GM12878 (cell line): ENCODE results near the gene UQCR11.

Experiments
- EP300 ChIP-seq, 2 experiments: fragments of 150-350 bp in 1 of 2; IDR thresholded peaks; 2 replicates each; pipeline ENCODE4 v1.6.1; 2011 to 2012; ENCODE audit warnings: low read depth in 2 of 2, low read length in 2 of 2, borderline replicate concordance in 1 of 2, improper control_type of control experiment in 1 of 2, inconsistent platforms in 1 of 2; ENCODE audit not compliant: control insufficient read depth in 1 of 2
- JUNB ChIP-seq: IDR thresholded peaks from 2 replicates; pipeline ENCODE4 v1.6.1; 2016; ENCODE audit warnings: antibody characterized with exemption, mild to moderate bottlenecking
- JUND ChIP-seq: IDR thresholded peaks from 2 replicates; pipeline ENCODE4 v1.6.1; 2012; ENCODE audit warnings: low read depth, mild to moderate bottlenecking, low read length, improper control_type of control experiment, moderate library complexity
- RAD21 ChIP-seq: IDR thresholded peaks from 2 replicates; pipeline ENCODE4 v1.6.1; 2011; ENCODE audit warnings: mild to moderate bottlenecking, low read depth, low read length, moderate library complexity; ENCODE audit not compliant: insufficient read depth
- RUNX3 ChIP-seq: IDR thresholded peaks from 2 replicates; pipeline ENCODE4 v1.6.1; 2012; ENCODE audit warnings: low read length, inconsistent platforms
- SMC3 ChIP-seq: IDR thresholded peaks from 2 replicates; pipeline ENCODE4 v1.6.1; 2011; ENCODE audit warnings: low read length, improper control_type of control experiment, borderline replicate concordance
- SUZ12 ChIP-seq: fragments of 200-600 bp; sonication (generic); IDR thresholded peaks from one replicate; pipeline ENCODE4 v1.6.1; 2018; ENCODE audit warnings: antibody characterized with exemption, mild to moderate bottlenecking; ENCODE audit not compliant: unreplicated experiment
- YY1 ChIP-seq: IDR thresholded peaks from 2 replicates; pipeline ENCODE4 v1.6.1; 2011; ENCODE audit warnings: low read depth, mild to moderate bottlenecking, low read length
- ZNF274 ChIP-seq: IDR thresholded peaks from one replicate; pipeline ENCODE4 v1.8.0; 2011; ENCODE audit not compliant: insufficient read length, insufficient read depth
- TF ChIP-seq, protein P1 (sequence below): IDR thresholded peaks from 2 replicates; pipeline ENCODE4 v1.6.1; 2012; ENCODE audit warnings: low read length, inconsistent platforms

DNA sequence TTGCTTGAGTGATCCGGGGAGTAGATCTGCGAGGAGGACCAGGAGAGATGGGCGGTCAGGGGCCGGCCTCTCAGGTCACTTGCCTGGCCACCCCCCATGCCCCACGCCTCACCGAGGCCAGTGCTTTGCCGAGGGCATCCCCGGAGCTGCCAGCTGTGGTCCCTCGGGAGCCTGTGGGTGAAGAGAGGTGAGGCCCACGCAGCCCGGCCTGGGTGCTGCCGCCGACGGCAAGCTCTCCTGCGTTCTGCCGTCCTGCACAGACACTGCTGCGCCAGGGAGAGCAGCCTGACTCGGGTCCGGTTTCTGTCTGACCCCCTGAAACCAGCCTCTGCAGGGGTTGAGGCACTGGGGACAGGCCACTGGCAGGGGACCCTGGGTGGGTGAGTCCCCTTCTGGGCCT, 15.8 kb upstream of the UQCR11 start:
- TF ChIP-seq YY1 (no peak), SMC3 (no peak), RUNX3 (no peak), EP300 (IDR thresholded peaks at IDR 0.05; ENCODE audit: borderline replicate concordance in 1 of 2, control insufficient read depth in 1 of 2, low read depth in 2 of 2, low read length in 2 of 2) (no peak), RAD21 (no peak), JUND (no peak), ZNF274 (no peak), JUNB (no peak), SUZ12 (no peak)
- TF ChIP-seq, protein P1, sequence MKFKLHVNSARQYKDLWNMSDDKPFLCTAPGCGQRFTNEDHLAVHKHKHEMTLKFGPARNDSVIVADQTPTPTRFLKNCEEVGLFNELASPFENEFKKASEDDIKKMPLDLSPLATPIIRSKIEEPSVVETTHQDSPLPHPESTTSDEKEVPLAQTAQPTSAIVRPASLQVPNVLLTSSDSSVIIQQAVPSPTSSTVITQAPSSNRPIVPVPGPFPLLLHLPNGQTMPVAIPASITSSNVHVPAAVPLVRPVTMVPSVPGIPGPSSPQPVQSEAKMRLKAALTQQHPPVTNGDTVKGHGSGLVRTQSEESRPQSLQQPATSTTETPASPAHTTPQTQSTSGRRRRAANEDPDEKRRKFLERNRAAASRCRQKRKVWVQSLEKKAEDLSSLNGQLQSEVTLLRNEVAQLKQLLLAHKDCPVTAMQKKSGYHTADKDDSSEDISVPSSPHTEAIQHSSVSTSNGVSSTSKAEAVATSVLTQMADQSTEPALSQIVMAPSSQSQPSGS, result no peak
